IPS DF 6.9 (cell line): ENCODE results near the gene TTC13.

Source experiments
- DNase-seq: peaks from one replicate; pipeline ENCODE4 v3.0.0-alpha.2; 2013; ENCODE audit warnings: low read depth, low spot score
- H3K27ac ChIP-seq: one replicate; pipeline ENCODE4 v1.5.1; 2013; ENCODE audit warnings: low read length, control low read depth
- H3K27me3 ChIP-seq: 2 replicates; pipeline ENCODE4 v1.6.1; 2013; ENCODE audit warnings: mild to moderate bottlenecking, low read length; ENCODE audit not compliant: control insufficient read depth, insufficient read depth
- H3K36me3 ChIP-seq: 2 replicates; pipeline ENCODE4 v1.6.1; 2013; ENCODE audit warnings: low read length; ENCODE audit not compliant: control insufficient read depth, insufficient read depth
- H3K4me1 ChIP-seq: 2 replicates; pipeline ENCODE4 v1.6.1; 2013; ENCODE audit warnings: low read length; ENCODE audit not compliant: control insufficient read depth, insufficient read depth
- H3K4me3 ChIP-seq: 2 replicates; pipeline ENCODE4 v1.5.1; 2013; ENCODE audit warnings: mild to moderate bottlenecking, low read length
- H3K9me3 ChIP-seq: 2 replicates; pipeline ENCODE4 v1.6.1; 2013; ENCODE audit warnings: low read length, inconsistent platforms; ENCODE audit not compliant: control insufficient read depth, insufficient read depth
- WGBS: extraction: QIAGEN DNeasy Blood & Tissue Kit; methylation state at CpG from one replicate; pipeline ENCODE4 v1.1.7; 2013; ENCODE audit warnings: mixed read lengths, missing lambda C conversion rate; ENCODE audit not compliant: insufficient read length, insufficient coverage; 5-methylcytosine and 5-hydroxymethylcytosine counted together

The TTC13 gene

DNA sequence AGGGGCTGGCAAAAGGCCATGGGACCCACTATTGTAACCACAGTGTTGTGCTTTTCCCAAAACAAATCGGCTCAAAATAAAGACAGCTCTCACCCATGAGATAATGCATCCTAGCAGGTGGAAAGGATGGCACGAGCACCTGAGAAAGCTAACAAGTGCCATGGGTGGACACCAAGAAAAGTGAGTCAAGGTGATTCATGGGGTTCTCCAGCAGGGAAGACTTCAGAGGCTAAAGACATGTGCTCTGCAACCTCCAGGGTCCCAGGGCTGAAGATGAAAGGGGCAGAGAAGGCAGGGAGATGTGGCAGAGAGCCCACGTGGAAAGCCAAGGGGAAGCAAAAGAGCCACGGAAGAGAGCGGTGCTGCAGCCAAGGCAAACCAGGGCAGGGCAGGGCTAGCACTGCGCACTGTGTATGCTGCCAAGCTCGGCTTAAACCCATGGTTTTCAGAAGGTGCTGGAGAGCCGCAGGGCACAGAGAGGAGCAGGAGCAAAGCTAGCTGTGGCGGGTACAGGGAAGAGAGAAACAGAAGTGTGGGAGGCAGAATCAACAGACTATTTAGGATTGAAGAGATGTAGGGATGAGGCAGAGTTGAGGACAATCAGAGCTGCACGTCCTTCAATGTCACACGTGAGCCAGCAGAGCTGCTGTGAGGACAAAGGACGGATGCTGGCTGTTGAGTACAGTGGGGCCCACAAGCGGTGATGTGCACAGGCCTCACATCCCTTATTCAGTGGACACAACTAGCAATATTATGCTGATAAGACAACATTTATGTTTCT lies 68.5 kb downstream of the TTC13 start:
- Histone ChIP-seq H3K27ac (no peak overlapping the region), H3K36me3 (no peaks in the 10 kb centered on the region), H3K4me1 (no peaks in the 10 kb centered on the region), H3K9me3 (no peaks in the 10 kb centered on the region), H3K27me3 (no peaks in the 10 kb centered on the region), H3K4me3 (no peak overlapping the region)
- WGBS = no CpG with 5 or more reads among the region's 13 CpGs
- DNase-seq = no peak

- H3K27ac ChIP-seq = no peak overlapping the region
- H3K36me3 ChIP-seq = no peaks in the 10 kb centered on the region
- no peaks in the 10 kb centered on the region for H3K9me3 ChIP-seq
- DNase-seq = no peak
- no peaks in the 10 kb centered on the region for H3K4me1 ChIP-seq
- no peaks in the 10 kb centered on the region for H3K27me3 ChIP-seq
- no CpG with 5 or more reads among the region's 4 CpGs for WGBS
- no peak overlapping the region for H3K4me3 ChIP-seq
These were observed 71.0 kb downstream of the TTC13 start for GRCh38 chr1:230907472-230908205.

DNA sequence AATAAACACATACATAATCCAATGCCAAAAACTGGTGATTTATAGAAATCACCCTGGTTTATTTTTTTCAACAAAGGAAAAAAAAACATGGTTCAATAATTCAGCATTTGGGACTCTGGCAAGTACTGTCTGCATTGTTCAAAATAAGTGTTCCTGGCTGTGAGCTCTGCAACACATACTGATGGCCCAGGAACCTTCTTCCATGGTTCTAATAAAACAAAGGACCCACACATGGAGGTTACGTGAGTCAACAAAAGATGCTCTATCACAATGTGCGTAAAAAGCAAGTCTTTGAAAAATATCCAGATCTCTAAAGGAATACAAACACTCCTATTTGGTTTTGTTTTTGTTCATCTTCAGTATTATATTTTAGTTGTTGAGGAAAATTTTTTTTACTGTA lies 72.4 kb downstream of the TTC13 start:
- Histone ChIP-seq H3K4me3 (no peak overlapping the region), H3K27ac (no peak overlapping the region), H3K9me3 (no peaks in the 10 kb centered on the region), H3K4me1 (no peaks in the 10 kb centered on the region), H3K36me3 (no peaks in the 10 kb centered on the region), H3K27me3 (no peaks in the 10 kb centered on the region)
- no peak for DNase-seq
- no CpG with 5 or more reads among the region's 2 CpGs for WGBS

DNA sequence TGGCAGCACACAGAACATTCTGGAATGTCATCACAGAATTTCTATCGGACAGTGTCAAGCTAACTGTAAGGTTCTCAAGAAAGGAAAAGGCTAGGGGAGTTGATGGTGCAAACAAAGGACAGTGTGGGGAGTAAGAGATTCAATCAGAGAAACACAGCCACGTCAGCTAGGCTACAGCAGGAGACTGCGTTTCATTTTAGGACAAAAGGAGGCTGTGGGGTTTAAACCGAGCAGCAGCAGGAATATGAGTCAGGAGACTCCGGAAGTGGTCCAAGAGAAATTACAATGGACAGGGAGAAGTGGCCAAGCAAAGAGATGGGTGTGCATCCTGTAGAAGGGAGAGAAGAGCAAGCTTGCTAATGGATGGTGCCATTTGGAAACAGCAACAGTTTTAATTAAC lies 72.9 kb downstream of the TTC13 start:
- Histone ChIP-seq H3K27me3 (no peaks in the 10 kb centered on the region), H3K36me3 (no peaks in the 10 kb centered on the region), H3K4me1 (no peaks in the 10 kb centered on the region), H3K27ac (no peak overlapping the region), H3K4me3 (no peak overlapping the region), H3K9me3 (no peaks in the 10 kb centered on the region)
- no CpG with 5 or more reads among the region's 5 CpGs for WGBS
- DNase-seq = no peak

GRCh38 chr1:230902349-230902923 lies 76.2 kb downstream of the TTC13 start:
- DNase-seq = no peak
- no peak overlapping the region for H3K4me3 ChIP-seq
- H3K36me3 ChIP-seq = no peaks in the 10 kb centered on the region
- H3K27ac ChIP-seq = no peak overlapping the region
- H3K27me3 ChIP-seq = no peaks in the 10 kb centered on the region
- no peaks in the 10 kb centered on the region for H3K9me3 ChIP-seq
- WGBS = no CpG with 5 or more reads among the region's 22 CpGs
- no peaks in the 10 kb centered on the region for H3K4me1 ChIP-seq

GRCh38 chr1:230901671-230902070 lies 77.0 kb downstream of the TTC13 start:
- WGBS = no CpG with 5 or more reads among the region's 6 CpGs

GRCh38 chr1:230900984-230901383 lies 77.7 kb downstream of the TTC13 start:
- H3K4me1 ChIP-seq = no peaks in the 10 kb centered on the region
- H3K9me3 ChIP-seq = no peaks in the 10 kb centered on the region
- H3K4me3 ChIP-seq = no peak overlapping the region
- no peak overlapping the region for H3K27ac ChIP-seq
- WGBS = no CpG with 5 or more reads among the region's 6 CpGs
- no peaks in the 10 kb centered on the region for H3K27me3 ChIP-seq
- H3K36me3 ChIP-seq = no peaks in the 10 kb centered on the region
- DNase-seq = no peak

More at GRCh38 chr1:230901671-230902070, 77.0 kb downstream of the TTC13 start:
- Histone ChIP-seq H3K27ac (no peak overlapping the region), H3K9me3 (no peaks in the 10 kb centered on the region), H3K36me3 (no peaks in the 10 kb centered on the region), H3K4me3 (no peak overlapping the region), H3K27me3 (no peaks in the 10 kb centered on the region), H3K4me1 (no peaks in the 10 kb centered on the region)
- no peak for DNase-seq

DNA sequence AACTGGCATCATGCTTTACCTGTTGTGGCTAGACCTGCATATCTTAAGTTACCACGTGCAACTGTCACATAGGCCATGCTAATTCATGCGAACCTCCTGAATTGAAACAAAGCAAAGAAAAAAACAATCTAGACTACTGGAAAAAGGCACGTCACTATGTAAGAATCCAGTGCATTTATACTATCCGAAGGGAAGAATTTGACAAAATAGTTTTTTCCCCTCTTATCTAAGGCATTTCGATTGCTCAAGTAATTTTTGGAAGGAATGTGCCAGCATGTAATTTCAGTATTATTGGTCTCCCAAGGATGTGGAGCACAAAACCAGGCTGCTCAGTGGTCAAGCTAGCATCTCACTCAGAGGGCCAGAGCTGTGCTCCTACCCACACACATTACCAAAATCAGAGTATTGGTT lies 78.8 kb downstream of the TTC13 start:
- no peak overlapping the region for H3K4me3 ChIP-seq
- no CpG with 5 or more reads among the region's 5 CpGs for WGBS
- H3K27me3 ChIP-seq = no peaks in the 10 kb centered on the region
- H3K9me3 ChIP-seq = no peaks in the 10 kb centered on the region
- H3K36me3 ChIP-seq = no peaks in the 10 kb centered on the region
- no peaks in the 10 kb centered on the region for H3K4me1 ChIP-seq
- no peak overlapping the region for H3K27ac ChIP-seq
- DNase-seq = no peak

GRCh38 chr1:230898748-230899147 lies 79.9 kb downstream of the TTC13 start:
- no peak overlapping the region for H3K27ac ChIP-seq
- WGBS = no CpG with 5 or more reads among the region's 8 CpGs

GRCh38 chr1:230898144-230898543 lies 80.5 kb downstream of the TTC13 start:
- no peaks in the 10 kb centered on the region for H3K9me3 ChIP-seq
- H3K4me3 ChIP-seq = no peak overlapping the region
- H3K27me3 ChIP-seq = no peaks in the 10 kb centered on the region
- peaks cover 2% of the 10 kb centered on the region; the same call in 1 of the 2 replicates for H3K4me1 ChIP-seq
- H3K36me3 ChIP-seq = no peaks in the 10 kb centered on the region
- H3K27ac ChIP-seq = no peak overlapping the region
- no CpG with 5 or more reads among the region's 4 CpGs for WGBS
- DNase-seq = no peak

More at GRCh38 chr1:230898748-230899147, 79.9 kb downstream of the TTC13 start:
- Histone ChIP-seq H3K4me1 (peaks cover 2% of the 10 kb centered on the region; the same call in 1 of the 2 replicates), H3K9me3 (no peaks in the 10 kb centered on the region), H3K36me3 (no peaks in the 10 kb centered on the region), H3K4me3 (no peak overlapping the region), H3K27me3 (no peaks in the 10 kb centered on the region)
- no peak for DNase-seq
